Activated naive CD8-positive, alpha-beta T cell treated with anti-CD3 and anti-CD28 coated beads for 36 hours (primary cell): ENCODE results near the gene PRR4. TPM values are rescaled to one million over a fixed set of nuclear protein-coding genes. Genes with fewer than 3 reads are reported as not detected.

ENCODE experiments used
- DNase-seq: peaks from one replicate; pipeline ENCODE4 v3.0.0; 2021
- H3K27ac Mint-ChIP-seq: one replicate; pipeline ENCODE4 v1.8.0; 2022; ENCODE audit warnings: mild to moderate bottlenecking, moderate library complexity, mixed read lengths
- H3K27me3 Mint-ChIP-seq: one replicate; pipeline ENCODE4 v1.8.0; 2022; ENCODE audit warnings: mild to moderate bottlenecking, mixed read lengths
- H3K36me3 Mint-ChIP-seq: one replicate; pipeline ENCODE4 v1.8.0; 2021; ENCODE audit warnings: mild to moderate bottlenecking, mixed read lengths
- H3K4me1 Mint-ChIP-seq: one replicate; pipeline ENCODE4 v1.8.0; 2021; ENCODE audit warnings: mixed read lengths
- H3K4me3 Mint-ChIP-seq: one replicate; pipeline ENCODE4 v1.8.0; 2022; ENCODE audit warnings: mild to moderate bottlenecking, moderate library complexity, mixed read lengths
- H3K9me3 Mint-ChIP-seq: one replicate; pipeline ENCODE4 v1.8.0; 2022; ENCODE audit warnings: mixed read lengths
- total RNA-seq, 2 experiments: library from RNA; stranded (reverse); gene quantifications; one replicate each; pipeline ENCODE4 v1.2.3, GENCODE V29; 2021

The PRR4 gene
- 1 to 10 TPM; 1.3 to 1.4 TPM for total RNA-seq

- Mint-ChIP-seq H3K9me3 (no peaks in the 10 kb centered on the region), H3K4me1 (peaks cover 34% of the 10 kb centered on the region), H3K36me3 (peaks cover 16% of the 10 kb centered on the region), H3K27ac (no peak within 1 kb of the TSS), H3K27me3 (no peaks in the 10 kb centered on the region), H3K4me3 (no peak within 1 kb of the TSS)
- peak; percentile 11 for DNase-seq
Measured at GRCh38 chr12:10849425-10849878, at the start of gene PRR4. PRR4 (minus strand) TSS chr12:10849475; CDS start chr12:10849437, 38 bp downstream.

- Mint-ChIP-seq H3K27ac (no peak overlapping the region), H3K9me3 (no peaks in the 10 kb centered on the region), H3K4me3 (no peak overlapping the region), H3K4me1 (no peaks in the 10 kb centered on the region), H3K36me3 (peaks cover 26% of the 10 kb centered on the region), H3K27me3 (no peaks in the 10 kb centered on the region)
- no peak for DNase-seq
Measured at GRCh38 chr12:10896854-10897253, 47.6 kb upstream of the PRR4 start.

GRCh38 chr12:10891937-10892336 lies 42.7 kb upstream of the PRR4 start:
- Mint-ChIP-seq H3K4me3 (no peak overlapping the region), H3K36me3 (peaks cover 12% of the 10 kb centered on the region), H3K27ac (no peak overlapping the region), H3K4me1 (no peaks in the 10 kb centered on the region), H3K9me3 (no peaks in the 10 kb centered on the region), H3K27me3 (no peaks in the 10 kb centered on the region)
- no peak for DNase-seq

- no peaks in the 10 kb centered on the region for H3K9me3 Mint-ChIP-seq
- no peak overlapping the region for H3K27ac Mint-ChIP-seq
- no peaks in the 10 kb centered on the region for H3K27me3 Mint-ChIP-seq
Measured at GRCh38 chr12:10889226-10889625, 40.0 kb upstream of the PRR4 start.

GRCh38 chr12:10884086-10884725 lies 34.9 kb upstream of the PRR4 start, which contains the start of gene PRH1:
PRH1 (minus strand) TSS chr12:10884255; CDS start chr12:10884217, 38 bp downstream.
- DNase-seq = no peak
- H3K27me3 Mint-ChIP-seq = no peaks in the 10 kb centered on the region
- no peaks in the 10 kb centered on the region for H3K9me3 Mint-ChIP-seq
- peaks cover 1% of the 10 kb centered on the region for H3K4me1 Mint-ChIP-seq
- H3K4me3 Mint-ChIP-seq = no peak within 1 kb of the TSS
- H3K36me3 Mint-ChIP-seq = peaks cover 10% of the 10 kb centered on the region
- H3K27ac Mint-ChIP-seq = no peak within 1 kb of the TSS

More at GRCh38 chr12:10889226-10889625, 40.0 kb upstream of the PRR4 start:
- H3K4me1 Mint-ChIP-seq = peaks cover 1% of the 10 kb centered on the region
- no peak for DNase-seq
- no peak overlapping the region for H3K4me3 Mint-ChIP-seq
- H3K36me3 Mint-ChIP-seq = peaks cover 8% of the 10 kb centered on the region

- Mint-ChIP-seq H3K4me1 (no peaks in the 10 kb centered on the region), H3K36me3 (peaks cover 40% of the 10 kb centered on the region), H3K27ac (no peak overlapping the region), H3K4me3 (no peak overlapping the region), H3K9me3 (peaks cover 9% of the 10 kb centered on the region), H3K27me3 (no peaks in the 10 kb centered on the region)
- DNase-seq = no peak
Measured at GRCh38 chr12:10873378-10873777, 24.1 kb upstream of the PRR4 start.

- Mint-ChIP-seq H3K36me3 (peaks cover 44% of the 10 kb centered on the region), H3K9me3 (peaks cover 27% of the 10 kb centered on the region), H3K27me3 (no peaks in the 10 kb centered on the region), H3K27ac (no peak overlapping the region), H3K4me3 (no peak overlapping the region), H3K4me1 (no peaks in the 10 kb centered on the region)
- DNase-seq = no peak
Measured at GRCh38 chr12:10867381-10867780, 18.1 kb upstream of the PRR4 start.

- Mint-ChIP-seq H3K27ac (no peak overlapping the region), H3K27me3 (no peaks in the 10 kb centered on the region), H3K4me3 (no peak overlapping the region), H3K36me3 (peaks cover 61% of the 10 kb centered on the region), H3K4me1 (no peaks in the 10 kb centered on the region), H3K9me3 (peaks cover 41% of the 10 kb centered on the region)
- no peak for DNase-seq
Measured at GRCh38 chr12:10863512-10864218, 14.4 kb upstream of the PRR4 start.

GRCh38 chr12:10861366-10861765 lies 12.1 kb upstream of the PRR4 start:
- no peaks in the 10 kb centered on the region for H3K27me3 Mint-ChIP-seq
- peaks cover 69% of the 10 kb centered on the region for H3K36me3 Mint-ChIP-seq
- H3K4me1 Mint-ChIP-seq = no peaks in the 10 kb centered on the region
- H3K27ac Mint-ChIP-seq = no peak overlapping the region
- H3K4me3 Mint-ChIP-seq = no peak overlapping the region
- peaks cover 59% of the 10 kb centered on the region for H3K9me3 Mint-ChIP-seq
- DNase-seq = no peak

- no peaks in the 10 kb centered on the region for H3K27me3 Mint-ChIP-seq
- no peak overlapping the region for H3K4me3 Mint-ChIP-seq
- H3K9me3 Mint-ChIP-seq = peaks cover 37% of the 10 kb centered on the region
- DNase-seq = no peak
- peaks cover 49% of the 10 kb centered on the region for H3K36me3 Mint-ChIP-seq
- H3K4me1 Mint-ChIP-seq = peaks cover 23% of the 10 kb centered on the region
- H3K27ac Mint-ChIP-seq = no peak overlapping the region
Measured at GRCh38 chr12:10855807-10856206, 6.5 kb upstream of the PRR4 start.

GRCh38 chr12:10853776-10854175 lies 4.5 kb upstream of the PRR4 start:
- Mint-ChIP-seq H3K4me1 (peaks cover 37% of the 10 kb centered on the region), H3K36me3 (peaks cover 36% of the 10 kb centered on the region), H3K4me3 (no peak overlapping the region), H3K9me3 (peaks cover 28% of the 10 kb centered on the region), H3K27ac (no peak overlapping the region), H3K27me3 (no peaks in the 10 kb centered on the region)
- DNase-seq = no peak

GRCh38 chr12:10851243-10851858 lies 2.1 kb upstream of the PRR4 start:
- Mint-ChIP-seq H3K27me3 (no peaks in the 10 kb centered on the region), H3K27ac (no peak overlapping the region), H3K9me3 (peaks cover 8% of the 10 kb centered on the region), H3K4me3 (no peak overlapping the region), H3K4me1 (peaks cover 37% of the 10 kb centered on the region), H3K36me3 (peaks cover 23% of the 10 kb centered on the region)
- no peak for DNase-seq

GRCh38 chr12:10847744-10848143 lies 1.5 kb downstream of the PRR4 start:
- H3K27ac Mint-ChIP-seq = no peak overlapping the region
- no peak overlapping the region for H3K4me3 Mint-ChIP-seq
- peaks cover 31% of the 10 kb centered on the region for H3K4me1 Mint-ChIP-seq
- no peak for DNase-seq
- no peaks in the 10 kb centered on the region for H3K9me3 Mint-ChIP-seq
- H3K27me3 Mint-ChIP-seq = no peaks in the 10 kb centered on the region
- peaks cover 19% of the 10 kb centered on the region for H3K36me3 Mint-ChIP-seq

- no peak for DNase-seq
- Mint-ChIP-seq H3K27ac (no peak overlapping the region), H3K4me3 (no peak overlapping the region), H3K27me3 (no peaks in the 10 kb centered on the region), H3K4me1 (no peaks in the 10 kb centered on the region), H3K36me3 (peaks cover 22% of the 10 kb centered on the region), H3K9me3 (peaks cover 2% of the 10 kb centered on the region)
Measured at GRCh38 chr12:10842862-10843261, 6.4 kb downstream of the PRR4 start.

GRCh38 chr12:10838461-10838860 lies 10.8 kb downstream of the PRR4 start:
- no peak overlapping the region for H3K4me3 Mint-ChIP-seq
- no peak for DNase-seq
- H3K27me3 Mint-ChIP-seq = no peaks in the 10 kb centered on the region
- no peaks in the 10 kb centered on the region for H3K4me1 Mint-ChIP-seq
- peaks cover 11% of the 10 kb centered on the region for H3K36me3 Mint-ChIP-seq
- no peak overlapping the region for H3K27ac Mint-ChIP-seq
- H3K9me3 Mint-ChIP-seq = peaks cover 8% of the 10 kb centered on the region
